Measurements from ENCODE around the gene HIVEP3.

GRCh38 chr1:41837691-41838090 lies 81.0 kb downstream of the HIVEP3 start:
- TF ChIP-seq POLR2A (IDR thresholded peaks at IDR 0.05; ENCODE audit: low read length) (no peak), GATA1 (IDR thresholded peaks at IDR 0.05; ENCODE audit: low read depth, low read length) (no peak)

Data from erythroblast (primary cell).